HG03159 (cell line): Measurements from ENCODE around the gene ATP1B2.
"Not testable (repeated sequence)": the region's sequence is repeated elsewhere in the genome, so short reads cannot be mapped to it uniquely, and the experiment has no call there.

ENCODE experiments used
- ATAC-seq: cut with Tn5 transposase; IDR thresholded peaks from one replicate; pipeline ENCODE4 v1.9.1; 2021; ENCODE audit warnings: mild to moderate bottlenecking, moderate library complexity; ENCODE audit not compliant: unreplicated experiment

Gene ATP1B2

GRCh38 chr17:7650509-7651096, at the start of gene ATP1B2:
Gene ATP1B2 (plus strand): TSS chr17:7650926. CDS start chr17:7651519, 593 bp downstream.
- no peak for ATAC-seq

GRCh38 chr17:7606280-7606679, 44.4 kb upstream of the ATP1B2 start:
- no peak for ATAC-seq

GRCh38 chr17:7610641-7611040, 40.1 kb upstream of the ATP1B2 start:
- no peak for ATAC-seq

GRCh38 chr17:7611635-7612293, 39.0 kb upstream of the ATP1B2 start:
- ATAC-seq: no peak

DNA sequence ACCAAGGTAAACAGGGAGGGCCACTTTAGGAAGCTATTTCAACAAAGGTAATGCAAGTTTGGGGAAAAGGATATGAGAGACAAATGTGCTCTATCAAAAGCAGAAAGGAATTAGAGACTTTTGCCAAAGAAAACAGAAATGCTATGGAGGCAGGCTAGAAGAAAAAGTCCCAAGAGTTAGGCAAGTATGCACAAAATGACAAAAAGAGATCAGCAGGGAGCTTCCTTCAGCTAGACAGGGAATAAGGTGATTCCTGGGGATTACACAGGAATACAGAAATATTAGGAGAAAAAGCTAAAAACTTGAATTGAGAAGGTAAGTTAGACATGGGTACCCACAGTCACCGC, 38.5 kb upstream of the ATP1B2 start:
- ATAC-seq: no peak

- no peak for ATAC-seq
Measured at GRCh38 chr17:7613769-7614424, 36.8 kb upstream of the ATP1B2 start.

DNA sequence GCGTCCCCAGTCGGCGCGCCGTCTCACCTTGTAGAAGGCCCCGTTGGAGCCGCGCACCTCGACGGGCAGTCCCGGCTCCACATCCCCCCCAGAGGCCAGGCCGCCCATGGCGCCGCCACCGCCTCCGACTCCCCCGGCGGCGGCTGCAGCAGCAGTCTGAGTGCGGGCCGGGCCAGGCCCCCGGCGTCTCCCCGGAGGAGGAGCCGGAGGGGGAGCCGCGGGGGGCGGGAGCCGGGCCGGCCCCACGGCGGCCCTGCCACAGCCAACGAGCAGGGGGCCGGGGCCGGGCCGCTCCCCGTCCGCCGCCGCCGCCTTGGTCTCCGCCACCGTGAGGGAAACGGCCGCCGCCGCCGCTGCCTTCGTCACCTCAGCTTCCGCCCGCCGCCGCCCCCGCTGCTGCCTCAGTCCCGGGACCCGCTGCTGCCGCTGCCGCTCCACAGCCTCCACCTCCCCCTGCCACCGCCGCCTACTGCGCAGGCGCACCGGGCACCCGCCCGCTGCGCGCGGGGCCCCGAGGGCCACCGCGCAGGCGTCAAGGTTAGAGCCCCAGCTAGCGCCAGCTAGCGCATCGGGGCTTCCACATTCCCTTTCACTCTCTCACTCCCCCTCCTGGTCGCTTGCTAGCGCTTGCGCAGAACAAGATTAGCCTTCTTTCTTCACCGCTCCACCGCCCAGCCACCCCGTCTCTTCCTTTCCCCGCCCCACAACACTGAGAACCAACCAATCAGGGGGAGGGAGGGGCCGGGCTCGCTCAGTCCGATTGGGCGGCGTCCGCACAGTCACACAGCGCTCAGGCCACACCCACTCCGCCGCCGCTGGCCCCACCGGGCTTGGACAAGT, 36.1 kb upstream of the ATP1B2 start, which contains the start of gene FXR2:
FXR2 (minus strand) TSS at position 473 of the 840 bp plus-strand sequence; CDS start at position 108, 365 bp downstream.
- ATAC-seq: peak; percentile 79

DNA sequence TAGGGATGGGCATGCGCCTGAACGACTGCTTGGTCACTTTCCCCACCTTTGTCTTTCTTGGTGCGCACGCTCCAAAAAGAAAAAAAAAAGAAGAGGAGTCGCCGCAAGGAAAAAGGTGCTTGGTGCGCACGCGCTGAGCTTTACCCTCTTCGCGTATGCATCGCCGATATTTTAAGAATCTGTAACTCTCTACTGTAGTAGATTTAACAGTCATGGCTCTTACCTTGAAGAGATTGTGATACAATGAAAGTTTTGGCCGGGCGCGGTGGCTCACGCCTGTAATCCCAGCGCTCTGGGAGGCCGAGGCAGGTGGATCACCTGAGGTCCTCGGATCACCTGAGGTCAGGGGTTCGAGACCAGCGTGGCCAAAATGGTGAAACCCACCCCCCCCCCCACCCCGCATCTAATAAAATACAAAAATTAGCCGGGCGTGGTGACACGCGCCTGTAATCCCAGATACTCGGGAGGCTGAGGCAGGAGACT, 35.4 kb upstream of the ATP1B2 start:
- no peak for ATAC-seq

- no peak for ATAC-seq
Measured at GRCh38 chr17:7618608-7619007, 32.1 kb upstream of the ATP1B2 start.

GRCh38 chr17:7620835-7621234, 29.9 kb upstream of the ATP1B2 start:
- no peak for ATAC-seq

DNA sequence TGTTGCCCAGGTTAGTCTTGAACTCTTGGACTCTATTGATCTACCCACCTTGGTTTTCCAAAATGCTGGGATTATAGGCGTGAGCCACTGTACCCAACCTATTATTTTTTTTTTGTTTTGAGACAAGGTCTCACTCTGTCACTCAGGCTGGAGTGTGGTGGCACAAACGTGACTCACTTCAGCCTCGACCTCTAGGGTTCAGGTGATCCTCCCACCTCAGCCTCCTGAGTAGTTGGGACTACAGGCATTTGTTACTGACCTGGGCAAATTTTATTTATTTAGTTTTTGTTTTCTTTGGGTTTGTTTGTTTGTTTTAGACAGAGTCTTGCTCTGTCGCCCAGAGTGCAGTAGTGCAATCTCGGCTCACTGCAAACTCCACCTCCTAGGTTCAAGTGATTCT, 27.1 kb upstream of the ATP1B2 start:
- no peak for ATAC-seq

DNA sequence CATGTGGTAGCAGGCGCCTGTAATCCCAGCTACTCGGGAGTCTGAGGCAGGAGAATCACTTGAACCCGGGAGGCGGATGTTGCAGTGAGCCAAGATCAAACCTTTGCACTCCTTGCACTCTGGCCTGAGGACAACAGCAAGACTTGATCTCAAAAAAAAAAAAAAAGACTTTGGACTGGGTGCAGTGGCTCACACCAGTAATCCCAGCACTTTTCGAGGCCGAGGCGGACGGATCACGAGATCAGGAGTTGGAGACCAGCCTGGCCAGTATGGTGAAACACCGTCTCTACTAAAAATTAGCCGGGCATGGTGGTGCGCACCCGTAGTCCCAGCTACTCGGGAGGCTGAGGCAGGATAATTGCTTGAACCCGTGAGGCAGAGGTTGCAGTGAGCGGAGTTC, 25.0 kb upstream of the ATP1B2 start:
- ATAC-seq: not testable (repeated sequence)

- ATAC-seq: no peak
Measured at GRCh38 chr17:7626307-7626706, 24.4 kb upstream of the ATP1B2 start.

DNA sequence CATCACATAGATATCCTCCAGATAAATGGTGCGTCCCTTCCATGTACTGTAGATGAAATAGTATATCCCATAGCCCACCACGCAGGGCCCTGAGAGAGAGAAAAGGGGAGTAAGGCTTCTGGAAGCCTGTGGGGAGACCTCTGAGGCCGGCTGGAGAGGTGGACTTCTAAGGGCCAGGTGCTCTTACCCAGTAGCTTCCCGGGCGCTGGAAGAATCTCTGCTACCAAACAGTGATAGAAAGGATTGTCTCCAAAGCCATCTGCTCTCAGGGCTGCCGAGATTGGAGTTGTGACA, 23.8 kb upstream of the ATP1B2 start:
- no peak for ATAC-seq

DNA sequence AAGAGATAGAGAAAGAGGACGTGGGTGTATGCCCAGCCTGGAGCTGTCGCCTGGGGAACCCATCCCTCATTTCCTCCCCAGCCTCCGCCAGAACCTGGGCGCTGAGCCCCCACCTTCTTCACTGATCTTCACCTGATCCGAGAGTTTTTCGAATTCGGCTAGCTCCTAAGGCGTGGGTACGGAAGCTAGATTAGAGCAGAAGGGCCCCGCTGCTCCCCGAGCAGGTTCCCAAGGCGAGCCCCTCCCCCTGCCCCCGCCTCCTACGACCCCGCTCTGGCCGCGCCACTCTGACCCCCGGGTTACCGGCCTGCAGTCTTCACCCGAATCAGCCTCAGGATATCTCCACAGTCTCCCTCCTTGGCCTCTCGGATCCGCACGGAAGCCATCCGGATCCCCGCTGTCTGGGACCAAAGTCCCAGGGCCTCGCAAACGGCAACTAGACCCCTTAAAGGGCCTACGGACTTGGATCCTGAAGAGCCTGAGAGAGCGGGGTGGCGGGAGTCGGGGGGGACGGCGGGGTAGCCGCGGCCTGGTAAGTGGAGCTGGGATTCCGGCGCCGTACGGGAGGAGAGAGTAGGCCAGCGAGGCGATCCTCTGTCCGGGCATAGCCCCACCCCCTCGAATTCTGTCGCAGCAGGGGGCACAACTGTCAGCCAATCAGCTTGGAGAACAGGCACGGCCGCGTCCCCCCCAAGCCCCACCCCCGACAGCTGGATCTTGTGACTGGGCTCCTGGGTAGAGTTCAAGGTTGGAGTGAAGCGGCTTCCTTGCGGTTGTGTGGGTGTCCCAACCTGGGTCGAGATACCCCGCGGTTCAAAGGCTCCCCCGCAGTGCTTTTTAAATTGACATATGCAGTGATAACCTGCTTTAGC, 23.2 kb upstream of the ATP1B2 start, which contains the start of gene SAT2:
SAT2 (minus strand) TSS at position 572 of the 872 bp plus-strand sequence; CDS start at position 386, 186 bp downstream.
- peak; percentile 84 for ATAC-seq

- ATAC-seq: no peak
Measured at GRCh38 chr17:7629939-7630571, 20.7 kb upstream of the ATP1B2 start, which contains the start of gene SHBG. Gene SHBG (plus strand): TSS chr17:7630135. CDS start chr17:7630173, 38 bp downstream.

- ATAC-seq: no peak
Measured at GRCh38 chr17:7631398-7632380, 19.0 kb upstream of the ATP1B2 start.

- no peak for ATAC-seq
Measured at GRCh38 chr17:7632492-7632894, 18.2 kb upstream of the ATP1B2 start.

DNA sequence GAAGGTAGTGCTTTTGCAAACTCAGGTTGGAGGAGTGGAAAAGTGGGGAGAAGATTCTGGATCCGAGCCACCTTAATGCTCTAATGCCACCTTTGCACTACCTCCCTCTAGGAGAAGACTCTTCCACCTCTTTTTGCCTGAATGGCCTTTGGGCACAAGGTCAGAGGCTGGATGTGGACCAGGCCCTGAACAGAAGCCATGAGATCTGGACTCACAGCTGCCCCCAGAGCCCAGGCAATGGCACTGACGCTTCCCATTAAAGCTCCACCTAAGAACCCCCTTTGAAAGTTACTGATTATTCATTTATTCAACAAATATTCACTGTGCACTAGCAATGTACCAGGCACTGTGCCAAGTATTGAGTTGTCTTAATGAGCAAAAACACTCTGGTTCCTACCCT, 17.6 kb upstream of the ATP1B2 start:
- ATAC-seq: no peak
